CD4-positive, alpha-beta T cell treated with Interleukin-2 at 100 ng/mL for 4 hours (primary cell): ENCODE data around the gene CFAP69.
"Not testable (repeated sequence)": the region's sequence is repeated elsewhere in the genome, so short reads cannot be mapped to it uniquely, and the experiment has no call there.

Source experiments
- DNase-seq: peaks from one replicate; pipeline ENCODE4 v3.0.0-alpha.2; 2020; ENCODE audit warnings: low spot score

Gene CFAP69

DNA sequence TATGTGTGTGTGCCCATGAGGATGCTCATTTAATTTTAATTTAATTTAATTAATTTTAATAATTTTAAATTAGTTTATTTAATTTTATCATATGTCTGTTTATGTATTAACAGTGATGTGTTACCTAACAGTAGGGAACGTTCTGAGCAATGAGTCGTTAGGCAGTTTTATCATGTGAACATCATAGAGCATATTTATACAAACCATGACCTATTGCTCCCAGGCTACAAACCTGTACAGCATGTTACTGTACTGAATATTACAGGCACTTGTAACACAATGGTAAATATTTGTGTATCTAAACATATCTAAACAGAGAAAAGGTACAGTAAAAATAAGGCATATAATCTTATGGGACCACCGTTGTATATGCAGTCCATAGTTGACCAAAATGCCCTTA is 13.7 kb upstream of the CFAP69 start:
- DNase-seq = no peak

GRCh38 chr7:90232430-90232829 is 12.5 kb upstream of the CFAP69 start:
- no peak for DNase-seq

- no peak for DNase-seq
These were observed 11.4 kb upstream of the CFAP69 start for GRCh38 chr7:90233569-90233968.

DNA sequence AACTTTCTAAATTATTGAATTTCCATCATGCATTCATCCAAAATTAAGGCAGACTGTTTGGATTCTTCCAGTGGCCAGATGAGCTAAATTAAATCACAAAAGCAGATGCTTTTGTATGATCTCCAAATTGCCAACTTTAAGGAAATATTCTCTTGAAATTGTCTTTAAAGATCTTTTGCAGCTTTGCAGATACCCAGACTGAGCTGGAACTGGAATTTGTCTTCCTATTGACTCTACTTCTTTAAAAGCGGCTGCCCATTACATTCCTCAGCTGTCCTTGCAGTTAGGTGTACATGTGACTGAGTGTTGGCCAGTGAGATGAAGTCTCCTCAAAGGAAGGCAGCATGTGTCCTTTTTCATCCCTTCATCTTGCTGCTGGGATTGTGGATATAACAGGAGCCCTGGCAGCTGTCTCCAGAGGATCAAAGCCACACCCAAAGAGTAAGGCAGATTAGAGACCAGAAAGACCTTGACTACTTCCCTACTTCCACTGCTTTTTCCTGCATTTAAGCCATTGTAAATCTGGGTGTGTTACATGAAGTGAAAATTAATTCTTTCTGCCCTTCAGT is 8.2 kb upstream of the CFAP69 start:
- DNase-seq = no peak

GRCh38 chr7:90238022-90238421 is 7.0 kb upstream of the CFAP69 start:
- DNase-seq = no peak

DNA sequence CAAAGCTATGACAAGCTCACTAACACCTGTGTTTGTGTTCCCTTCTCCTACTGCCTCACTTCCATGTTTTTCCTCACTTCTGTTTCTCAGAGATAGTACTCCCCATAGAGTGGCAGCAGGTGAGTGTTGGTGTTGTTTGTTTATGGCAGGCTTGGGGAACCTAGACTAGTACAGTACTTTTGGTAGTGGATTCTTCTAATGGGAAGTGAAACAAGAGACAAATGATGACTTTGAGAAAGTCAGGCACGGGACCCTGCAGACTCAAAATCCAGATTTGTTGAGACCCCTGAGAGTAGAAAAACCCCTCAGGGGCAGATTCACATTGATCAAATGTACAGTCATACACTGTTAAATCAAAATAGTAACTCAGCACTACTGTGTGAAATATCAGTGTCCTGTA is 6.4 kb upstream of the CFAP69 start:
- no peak for DNase-seq

DNA sequence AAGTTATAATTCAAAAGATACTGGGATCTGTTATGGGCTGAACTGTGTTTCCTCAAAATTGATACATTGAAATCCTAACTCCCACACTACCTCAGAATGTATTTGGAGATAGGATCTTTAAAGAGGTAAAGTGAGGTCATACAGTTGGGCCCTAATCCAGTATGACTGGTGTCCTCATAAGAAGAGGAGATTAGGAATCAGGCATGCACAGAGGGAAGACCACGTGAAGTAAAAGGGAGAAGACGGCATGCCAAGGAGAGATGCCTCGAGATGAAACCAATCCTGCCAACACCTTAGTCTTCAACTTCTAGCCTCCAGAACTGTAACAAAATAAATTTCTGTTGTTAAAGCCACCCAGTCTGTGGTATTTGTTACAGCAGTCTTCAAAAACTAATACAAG is 5.9 kb upstream of the CFAP69 start:
- no peak for DNase-seq

GRCh38 chr7:90239625-90240228 is 5.2 kb upstream of the CFAP69 start:
- DNase-seq = no peak

- no peak for DNase-seq
These were observed 2.4 kb upstream of the CFAP69 start for GRCh38 chr7:90242369-90243168.

DNA sequence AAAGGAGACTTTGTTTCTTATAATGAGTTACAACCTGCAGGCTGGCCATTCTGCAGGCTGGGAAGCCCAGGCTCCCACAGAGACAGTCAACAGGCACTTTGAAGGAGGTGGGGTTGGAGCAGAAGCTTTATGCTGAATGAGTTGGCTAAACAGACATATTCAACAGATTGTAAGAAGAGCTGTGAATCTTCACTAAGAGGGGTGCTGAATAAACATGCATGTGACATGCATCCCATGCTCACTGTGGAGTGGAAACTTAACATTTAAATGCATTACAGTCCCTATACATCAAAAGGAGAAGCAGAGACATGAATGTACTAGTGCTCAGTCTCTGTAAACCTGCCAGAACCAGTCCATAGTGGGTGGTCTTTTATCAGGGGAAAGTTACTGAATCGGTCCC is 1.4 kb upstream of the CFAP69 start:
- no peak for DNase-seq

DNA sequence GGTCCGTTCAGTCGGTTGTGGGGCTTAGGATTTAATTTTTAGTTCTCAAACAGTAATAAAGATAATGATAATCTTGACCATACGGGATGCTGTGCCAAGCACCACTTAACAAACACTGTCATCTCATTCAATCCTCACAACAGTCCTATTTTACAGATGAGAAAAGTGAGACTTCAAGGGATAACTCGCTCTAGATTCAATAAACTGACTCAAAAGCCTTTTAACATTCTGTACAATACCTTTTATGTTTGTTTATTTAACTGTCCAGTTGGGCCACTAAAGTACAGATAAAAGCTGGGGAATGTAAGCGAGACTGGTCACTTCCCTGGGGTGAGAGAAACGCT is 437 bp upstream of the CFAP69 start:
- no peak for DNase-seq

- no peak for DNase-seq
These were observed 1.2 kb downstream of the CFAP69 start for GRCh38 chr7:90246171-90246570.

- no peak for DNase-seq
These were observed 3.7 kb downstream of the CFAP69 start for GRCh38 chr7:90248706-90249105.

DNA sequence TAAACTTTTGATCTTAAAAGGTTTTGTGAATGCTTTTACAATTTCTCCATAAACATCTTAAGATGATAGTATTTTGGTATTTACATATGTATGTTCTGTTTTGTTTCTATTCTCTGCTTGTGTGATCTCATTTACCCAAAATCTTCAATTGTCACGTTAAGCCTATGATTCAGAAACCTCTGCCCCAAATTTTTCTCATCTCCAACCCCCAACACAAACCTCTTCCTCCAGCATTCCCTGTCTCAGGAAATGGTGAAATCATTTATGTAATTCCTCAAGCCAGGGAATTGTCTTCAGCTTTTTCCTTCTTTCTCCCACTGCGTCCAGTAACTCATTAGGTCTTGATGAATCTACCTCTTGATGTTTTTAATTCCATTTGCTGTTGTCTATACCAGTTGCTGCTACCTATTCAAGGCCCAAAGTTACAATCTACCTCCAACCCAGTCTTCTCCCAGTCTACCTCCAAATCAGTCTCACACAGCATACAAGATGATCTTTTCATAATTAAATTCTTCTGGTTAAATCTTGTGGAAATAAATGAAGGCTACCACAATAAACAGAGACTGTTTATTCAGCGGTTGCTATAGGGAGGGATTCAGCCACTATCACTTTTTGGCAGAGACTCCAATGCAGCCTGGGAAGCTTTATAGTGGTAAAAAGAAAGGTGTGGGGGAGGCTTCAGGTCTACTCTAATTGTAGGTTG is 5.8 kb downstream of the CFAP69 start:
- no peak for DNase-seq

DNA sequence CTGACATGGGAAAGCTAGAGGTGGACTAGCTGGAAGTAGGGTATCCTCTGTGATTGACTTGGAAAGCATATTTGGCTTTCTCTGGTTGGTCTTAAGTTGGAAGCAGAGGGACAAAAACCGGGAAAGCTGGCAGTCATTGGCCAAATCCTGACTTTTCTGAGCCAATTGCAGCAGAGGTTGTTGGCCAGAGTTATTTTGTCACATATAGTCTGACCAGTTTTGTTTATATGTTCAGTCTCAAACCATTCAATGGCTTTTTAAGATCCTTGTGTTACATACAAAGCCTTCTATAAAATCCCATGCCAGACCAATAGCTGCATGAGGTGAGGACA is 6.3 kb downstream of the CFAP69 start:
- no peak for DNase-seq

DNA sequence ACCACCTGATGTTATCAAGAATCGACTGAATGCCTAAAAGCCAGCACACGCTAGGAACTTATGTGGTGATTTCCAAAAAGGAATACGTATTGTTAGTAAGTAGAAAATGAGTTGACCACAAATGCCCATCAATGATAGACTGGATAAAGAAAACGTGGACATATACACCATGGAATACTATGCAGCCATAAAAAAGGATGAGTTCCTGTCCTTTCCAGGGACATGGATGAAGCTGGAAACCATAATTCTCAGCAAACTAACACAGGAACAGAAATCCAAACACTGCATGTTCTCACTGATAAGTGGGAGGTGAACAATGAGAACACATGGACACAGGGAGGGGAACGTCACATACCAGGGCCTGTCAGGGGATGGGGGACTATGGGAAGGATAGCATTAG is 11.0 kb downstream of the CFAP69 start:
- not testable (repeated sequence) for DNase-seq

DNA sequence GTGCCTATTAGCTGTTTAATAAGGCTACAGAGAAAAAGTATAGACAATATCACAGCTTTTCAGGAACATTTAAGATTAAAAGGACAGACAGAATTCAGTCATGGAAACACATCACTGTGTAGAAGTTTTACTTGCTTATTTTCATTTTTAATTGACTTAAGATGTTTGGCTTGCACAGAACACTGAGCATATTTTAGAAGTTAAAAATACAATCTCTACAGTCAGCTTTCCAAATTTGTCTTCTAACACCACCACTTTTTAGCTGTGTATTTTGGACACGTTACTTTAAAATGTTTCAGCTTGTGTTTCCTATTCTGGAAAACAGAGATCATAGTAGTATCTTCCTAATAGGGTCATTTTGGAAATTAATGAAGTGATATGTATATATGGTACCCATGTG is 11.8 kb downstream of the CFAP69 start:
- no peak for DNase-seq

DNA sequence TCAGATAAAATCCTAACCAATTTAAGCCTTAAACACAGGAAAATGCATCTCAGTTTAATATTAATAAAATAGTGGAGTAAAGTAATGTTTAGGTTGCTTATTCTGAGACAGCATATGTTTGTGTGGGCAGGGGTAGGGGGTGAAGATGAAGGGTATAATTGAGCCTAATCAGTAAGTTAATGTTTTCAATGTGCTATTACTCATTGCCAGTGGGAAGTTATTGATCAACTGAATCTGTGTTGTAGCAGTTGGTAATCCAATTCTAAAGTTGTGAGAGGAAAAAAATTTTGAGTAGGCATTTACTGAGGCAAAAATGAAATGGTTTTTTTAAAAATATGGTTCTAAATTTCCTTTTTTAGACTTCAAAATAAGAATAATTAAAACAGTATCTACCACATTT is 16.5 kb downstream of the CFAP69 start:
- DNase-seq = no peak

GRCh38 chr7:90262438-90262837 is 17.5 kb downstream of the CFAP69 start:
- no peak for DNase-seq

DNA sequence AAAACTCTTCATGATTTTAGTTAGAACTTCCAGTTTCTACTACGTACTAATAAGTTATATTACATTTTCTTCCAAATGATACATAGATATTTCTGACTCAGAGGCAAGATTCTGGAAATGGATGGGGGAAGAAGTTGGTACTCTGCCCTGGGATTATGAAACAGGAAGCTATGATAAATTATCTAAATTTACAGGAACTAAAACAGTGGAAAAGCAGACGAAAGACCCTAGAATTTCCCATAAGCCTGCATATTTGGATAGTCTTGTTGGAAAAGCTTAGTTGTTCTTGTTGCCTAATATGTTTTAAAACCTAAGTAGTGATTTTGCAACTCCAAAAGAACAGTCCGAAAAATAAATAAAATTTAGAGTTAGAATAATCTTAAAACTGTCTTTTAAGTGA is 21.8 kb downstream of the CFAP69 start:
- no peak for DNase-seq

GRCh38 chr7:90267263-90267858 is 22.4 kb downstream of the CFAP69 start:
- DNase-seq = no peak

DNA sequence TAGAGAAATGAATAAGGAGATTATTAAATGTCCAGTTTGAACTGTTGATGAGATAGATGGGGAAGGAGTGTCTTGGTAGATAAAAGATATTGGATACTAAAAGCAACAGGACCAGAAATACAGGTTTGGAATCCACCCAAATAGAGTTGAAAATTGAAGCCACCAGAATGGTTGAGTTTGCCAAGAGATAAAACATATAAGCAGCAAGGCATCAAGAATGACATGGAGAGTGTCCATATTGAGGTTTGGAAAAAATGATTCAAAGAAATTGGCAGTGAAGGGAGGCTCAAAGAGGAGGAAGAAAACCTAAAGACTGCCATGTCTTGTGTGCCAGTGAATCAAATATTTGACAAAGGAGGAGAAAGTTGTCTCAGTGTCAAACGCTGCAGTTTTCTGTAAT is 24.2 kb downstream of the CFAP69 start:
- DNase-seq = no peak
